ENCODE results near the gene KCNG2.

Gene KCNG2

DNA sequence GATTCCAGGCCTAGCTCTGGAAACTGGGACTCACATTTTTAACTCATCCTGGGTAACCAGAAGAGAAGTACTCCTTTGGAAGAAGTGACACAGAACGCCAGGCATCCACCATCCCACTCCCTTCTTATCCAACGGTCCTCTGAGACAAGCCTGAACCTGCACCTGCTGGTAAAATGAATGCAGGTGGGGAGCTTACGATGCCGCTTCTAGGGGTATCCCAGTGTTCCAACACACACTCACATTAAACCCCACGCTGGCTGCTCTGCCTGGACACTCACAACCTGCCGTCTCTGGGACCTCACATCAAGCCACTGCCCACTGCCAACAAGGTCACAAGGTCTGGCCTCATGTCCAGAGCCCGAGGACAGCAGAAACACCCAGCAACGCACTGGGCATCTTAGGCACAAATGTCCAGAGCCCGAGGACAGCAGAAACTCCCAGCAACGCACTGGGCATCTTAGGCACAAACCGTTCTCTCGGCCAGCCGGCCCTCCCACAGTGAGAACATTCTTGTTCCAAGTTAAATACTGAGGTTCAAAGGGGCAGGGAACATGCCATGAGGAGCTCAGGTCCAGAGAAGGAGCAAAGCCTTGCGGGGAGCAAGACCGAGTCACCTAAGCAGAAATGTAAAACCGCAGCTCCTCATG, 143.9 kb downstream of the KCNG2 start:
- Mint-ChIP-seq H3K4me3 (no peak overlapping the region), H3K4me1 (peaks cover 29% of the 10 kb centered on the region), H3K27me3 (no peaks in the 10 kb centered on the region), H3K36me3 (ENCODE audit: low read depth) (peaks cover 31% of the 10 kb centered on the region), H3K27ac (no peak overlapping the region), H3K9me3 (no peaks in the 10 kb centered on the region)
- ATAC-seq (no peak), DNase-seq (no peak)

DNA sequence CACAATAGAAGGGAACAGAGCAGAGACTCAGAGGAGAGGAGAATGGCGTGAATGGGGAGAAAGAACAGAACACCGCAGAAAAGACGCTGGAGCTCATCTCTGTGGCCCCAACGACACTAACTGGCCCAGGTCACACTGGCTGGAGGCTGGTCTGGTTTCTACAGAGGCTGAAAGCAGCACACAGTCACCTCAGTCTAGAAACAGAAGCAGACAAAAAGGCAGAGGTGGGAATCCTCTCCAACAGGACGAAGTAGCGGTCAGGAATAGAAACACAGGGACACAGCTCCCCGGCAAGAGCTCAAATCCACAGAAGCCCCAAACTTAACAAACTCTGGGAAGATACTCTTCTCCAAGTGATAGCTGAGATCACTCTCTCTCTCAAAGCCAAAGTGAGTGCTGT, 144.5 kb downstream of the KCNG2 start:
- no peaks in the 10 kb centered on the region for H3K27me3 Mint-ChIP-seq
- H3K27ac Mint-ChIP-seq, result no peak overlapping the region
- no peaks in the 10 kb centered on the region for H3K9me3 Mint-ChIP-seq
- ATAC-seq (no peak), DNase-seq (no peak)
- no peak overlapping the region for H3K4me3 Mint-ChIP-seq
- H3K36me3 Mint-ChIP-seq (ENCODE audit: low read depth), result peaks cover 25% of the 10 kb centered on the region
- H3K4me1 Mint-ChIP-seq, result peaks cover 29% of the 10 kb centered on the region

DNA sequence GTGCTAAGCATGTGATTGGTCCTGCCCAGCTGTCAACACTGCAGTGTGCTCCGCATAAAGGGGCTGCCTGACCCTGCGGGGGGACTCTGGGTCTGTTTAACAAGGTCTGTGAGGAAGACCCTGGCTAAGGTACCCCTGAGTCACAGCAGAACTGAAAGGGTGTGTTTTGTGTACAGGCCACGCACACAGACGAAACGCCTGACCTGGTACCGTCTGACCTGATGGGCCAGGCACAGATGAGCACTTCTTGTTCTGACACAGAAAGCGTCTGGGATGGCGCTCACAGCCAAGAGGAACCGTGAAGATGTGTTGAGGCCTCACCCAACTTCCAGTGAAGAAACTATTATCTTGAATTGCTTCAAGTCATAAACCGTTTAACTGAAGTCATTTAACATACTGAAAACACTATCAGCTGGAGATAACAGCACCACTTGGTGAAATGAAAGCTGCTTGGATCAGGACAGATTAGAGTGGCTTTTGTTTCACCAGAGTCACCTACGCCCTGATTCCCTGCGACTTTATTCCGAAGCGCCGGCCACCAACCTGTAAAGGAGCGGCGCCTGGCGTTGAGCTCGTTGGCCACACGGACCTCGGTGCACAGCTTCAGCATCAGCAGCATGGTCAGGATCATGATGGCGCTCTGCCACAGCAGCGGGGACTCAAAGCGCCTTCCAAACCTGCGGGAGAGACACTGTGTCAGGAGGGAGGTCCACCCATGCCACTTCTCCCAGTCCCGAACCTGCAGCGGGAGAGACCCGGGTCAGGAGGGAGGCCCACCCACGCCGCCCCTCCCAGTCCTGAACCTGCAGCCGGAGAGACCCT, 145.3 kb downstream of the KCNG2 start:
- Mint-ChIP-seq H3K27ac (no peak overlapping the region), H3K27me3 (no peaks in the 10 kb centered on the region), H3K4me1 (peaks cover 29% of the 10 kb centered on the region), H3K4me3 (no peak overlapping the region), H3K36me3 (ENCODE audit: low read depth) (peaks cover 18% of the 10 kb centered on the region), H3K9me3 (no peaks in the 10 kb centered on the region)
- ATAC-seq (no peak), DNase-seq (no peak)

DNA sequence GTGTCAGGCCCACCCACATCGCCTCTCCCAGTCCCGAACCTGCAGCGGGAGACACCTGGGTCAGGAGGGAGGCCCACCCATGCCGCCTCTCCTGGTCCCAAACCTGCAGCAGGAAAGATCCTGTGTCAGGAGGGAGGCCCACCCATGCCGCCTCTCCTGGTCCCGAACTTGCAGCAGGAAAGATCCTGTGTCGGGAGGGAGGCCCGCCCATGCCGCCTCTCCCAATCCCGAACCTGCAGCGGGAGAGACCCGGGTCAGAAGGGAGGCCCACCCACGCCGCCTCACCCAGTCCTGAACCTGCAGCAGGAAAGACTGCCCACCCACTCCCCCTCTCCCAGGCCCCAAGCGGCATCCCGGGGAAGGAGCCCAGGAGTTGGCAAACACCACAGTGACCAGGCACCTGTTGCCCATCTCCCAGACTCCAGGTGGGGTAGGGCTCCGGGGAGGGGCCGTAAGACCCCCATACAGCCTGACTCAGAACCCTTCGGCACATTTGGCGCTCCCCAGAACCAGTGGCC, 145.9 kb downstream of the KCNG2 start:
- Mint-ChIP-seq H3K4me3 (no peak overlapping the region), H3K27me3 (no peaks in the 10 kb centered on the region), H3K4me1 (peaks cover 33% of the 10 kb centered on the region), H3K36me3 (ENCODE audit: low read depth) (peaks cover 15% of the 10 kb centered on the region), H3K27ac (no peak overlapping the region), H3K9me3 (no peaks in the 10 kb centered on the region)
- ATAC-seq, result no peak
- DNase-seq, result no peak

DNA sequence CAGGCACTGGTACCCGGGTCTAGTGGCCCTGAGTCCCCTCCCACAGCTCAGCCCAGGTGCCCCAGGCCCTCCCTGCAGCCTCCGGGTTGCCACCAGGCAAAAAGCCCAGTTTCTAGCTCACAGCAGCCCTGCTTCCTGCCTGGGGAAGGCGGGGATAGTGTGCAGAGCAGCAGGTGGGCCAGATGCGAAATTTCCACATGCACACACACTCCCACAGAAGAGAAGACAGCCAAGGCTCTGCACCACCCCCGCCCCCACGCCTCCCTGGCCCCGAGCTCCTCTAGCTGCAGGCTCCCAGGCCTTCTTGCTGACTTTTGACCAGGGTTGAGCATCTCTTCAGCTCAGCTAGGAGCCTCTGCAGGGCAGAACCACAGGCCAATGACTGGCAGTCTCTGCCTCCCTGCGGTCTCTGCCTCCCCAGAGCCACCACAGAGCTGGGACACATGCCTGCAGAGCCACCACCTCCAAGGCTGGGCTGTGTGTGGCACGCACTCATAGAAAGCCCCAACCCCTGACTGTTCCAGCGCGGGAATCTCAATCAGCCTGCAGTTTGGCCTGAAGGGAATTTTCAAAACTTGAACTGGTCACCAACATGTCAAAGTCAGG, 146.5 kb downstream of the KCNG2 start:
- peaks cover 38% of the 10 kb centered on the region for H3K4me1 Mint-ChIP-seq
- peak overlapping the region; percentile 69 for H3K27ac Mint-ChIP-seq
- H3K27me3 Mint-ChIP-seq, result no peaks in the 10 kb centered on the region
- H3K4me3 Mint-ChIP-seq, result no peak overlapping the region
- H3K36me3 Mint-ChIP-seq (ENCODE audit: low read depth), result peaks cover 17% of the 10 kb centered on the region
- no peaks in the 10 kb centered on the region for H3K9me3 Mint-ChIP-seq
- DNase-seq (peak; percentile 53), ATAC-seq (peak; percentile 95)

DNA sequence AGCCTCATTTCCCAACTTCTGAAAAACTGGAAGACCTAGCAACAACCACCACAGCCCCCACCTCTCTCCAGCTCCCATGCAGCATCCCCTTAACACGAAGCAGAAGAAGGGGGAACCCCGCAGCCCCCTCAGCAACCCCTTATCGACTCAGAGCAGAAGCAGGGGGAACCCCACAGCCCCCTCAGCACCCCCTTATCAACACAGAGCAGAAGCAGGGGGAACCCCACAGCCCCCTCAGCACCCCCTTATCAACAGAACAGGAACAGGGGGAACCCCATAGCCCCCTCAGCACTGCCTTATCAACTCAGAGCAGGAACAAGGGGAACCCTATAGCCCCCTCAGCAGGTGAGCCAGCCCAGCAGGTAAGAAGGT, 147.0 kb downstream of the KCNG2 start:
- no peaks in the 10 kb centered on the region for H3K9me3 Mint-ChIP-seq
- H3K36me3 Mint-ChIP-seq (ENCODE audit: low read depth), result peaks cover 17% of the 10 kb centered on the region
- peak; percentile 12 for DNase-seq
- peak overlapping the region; percentile 69 for H3K27ac Mint-ChIP-seq
- peak; percentile 12 for ATAC-seq
- H3K27me3 Mint-ChIP-seq, result no peaks in the 10 kb centered on the region
- H3K4me1 Mint-ChIP-seq, result peaks cover 41% of the 10 kb centered on the region
- no peak overlapping the region for H3K4me3 Mint-ChIP-seq

DNA sequence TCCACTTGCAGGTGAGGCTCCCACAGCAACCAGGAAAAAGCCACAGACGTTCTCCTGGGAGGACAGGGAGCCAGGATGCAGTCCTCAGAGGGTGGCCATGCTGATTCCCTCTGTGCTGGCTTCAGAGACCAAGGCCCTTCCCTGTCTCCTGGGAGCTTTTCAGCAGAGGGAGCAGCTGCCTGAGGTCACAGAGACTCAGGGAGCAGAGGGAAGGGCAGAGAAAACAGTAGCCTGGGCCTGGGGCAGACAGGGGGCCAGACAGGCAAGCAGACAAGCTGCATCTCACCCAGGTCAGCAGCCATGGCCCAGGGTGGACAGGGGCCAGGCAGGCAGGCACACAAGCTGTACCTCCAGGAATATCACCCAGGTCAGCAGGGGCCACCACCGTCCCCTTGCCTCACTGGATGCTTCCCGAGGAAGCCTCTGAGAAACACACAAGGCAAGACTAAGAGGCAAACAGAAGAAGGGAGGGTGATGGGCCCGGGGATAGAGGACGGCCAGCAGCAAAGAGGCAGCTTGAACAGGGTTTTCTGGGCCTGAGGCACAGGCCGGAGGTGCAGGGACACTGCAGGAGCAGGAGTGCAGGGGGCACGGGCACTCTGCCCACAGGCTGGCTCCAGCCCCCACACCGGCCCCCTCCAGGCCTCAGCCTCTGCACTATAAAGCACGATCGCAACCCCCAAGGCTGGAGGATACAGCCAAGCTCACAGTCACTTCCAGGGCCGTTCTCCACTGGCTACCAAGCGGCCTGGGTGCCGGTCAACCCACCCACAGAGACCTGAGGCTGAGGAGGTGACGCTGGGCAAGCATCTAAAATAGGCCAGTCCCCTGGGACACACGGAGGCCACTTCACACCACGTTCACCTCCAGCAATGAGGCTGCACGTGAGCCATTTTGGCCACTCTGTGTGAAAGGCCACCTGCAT, 147.6 kb downstream of the KCNG2 start:
- Mint-ChIP-seq H3K27ac (peak overlapping the region; percentile 69), H3K4me1 (peaks cover 48% of the 10 kb centered on the region), H3K9me3 (no peaks in the 10 kb centered on the region), H3K36me3 (ENCODE audit: low read depth) (peaks cover 14% of the 10 kb centered on the region), H3K27me3 (no peaks in the 10 kb centered on the region), H3K4me3 (no peak overlapping the region)
- no peak for ATAC-seq
- DNase-seq, result no peak

DNA sequence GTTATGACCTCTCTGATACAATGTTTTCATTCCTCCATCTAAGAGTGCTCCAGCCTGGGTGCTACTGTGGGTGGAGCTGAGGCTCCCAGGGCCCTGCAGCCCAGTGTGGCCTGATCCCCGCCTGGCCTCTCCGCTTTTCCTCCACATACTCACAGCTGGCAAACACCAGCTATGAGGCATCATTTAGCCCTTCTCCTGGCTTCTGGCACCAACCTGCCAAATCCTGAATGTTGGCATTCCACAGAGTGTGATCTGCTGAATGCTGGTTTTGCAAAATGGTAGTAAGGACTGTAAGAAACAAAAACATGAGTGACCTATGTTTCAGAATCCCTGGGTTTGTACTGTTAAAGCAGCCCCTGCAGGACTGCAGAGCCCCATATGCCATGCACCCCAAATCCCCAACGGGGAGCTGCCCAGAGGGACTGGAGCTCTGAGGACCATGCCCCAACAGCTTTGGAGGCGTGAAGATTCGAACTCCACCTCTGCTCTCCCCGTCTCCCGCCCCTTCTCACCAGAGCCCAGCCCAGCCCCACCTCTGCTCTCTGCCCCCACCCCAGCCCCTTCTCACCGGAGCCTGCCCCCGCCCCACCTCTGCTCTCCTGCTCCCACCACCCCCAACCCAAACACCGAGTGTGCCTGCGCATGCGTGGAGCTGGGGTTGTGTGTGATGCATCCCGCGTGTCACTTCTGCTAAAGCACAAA, 149.5 kb downstream of the KCNG2 start:
- DNase-seq, result no peak
- peaks cover 50% of the 10 kb centered on the region for H3K4me1 Mint-ChIP-seq
- no peaks in the 10 kb centered on the region for H3K9me3 Mint-ChIP-seq
- H3K36me3 Mint-ChIP-seq (ENCODE audit: low read depth), result peaks cover 12% of the 10 kb centered on the region
- no peak overlapping the region for H3K4me3 Mint-ChIP-seq
- H3K27me3 Mint-ChIP-seq, result no peaks in the 10 kb centered on the region
- H3K27ac Mint-ChIP-seq, result no peak overlapping the region
- no peak for ATAC-seq

DNA sequence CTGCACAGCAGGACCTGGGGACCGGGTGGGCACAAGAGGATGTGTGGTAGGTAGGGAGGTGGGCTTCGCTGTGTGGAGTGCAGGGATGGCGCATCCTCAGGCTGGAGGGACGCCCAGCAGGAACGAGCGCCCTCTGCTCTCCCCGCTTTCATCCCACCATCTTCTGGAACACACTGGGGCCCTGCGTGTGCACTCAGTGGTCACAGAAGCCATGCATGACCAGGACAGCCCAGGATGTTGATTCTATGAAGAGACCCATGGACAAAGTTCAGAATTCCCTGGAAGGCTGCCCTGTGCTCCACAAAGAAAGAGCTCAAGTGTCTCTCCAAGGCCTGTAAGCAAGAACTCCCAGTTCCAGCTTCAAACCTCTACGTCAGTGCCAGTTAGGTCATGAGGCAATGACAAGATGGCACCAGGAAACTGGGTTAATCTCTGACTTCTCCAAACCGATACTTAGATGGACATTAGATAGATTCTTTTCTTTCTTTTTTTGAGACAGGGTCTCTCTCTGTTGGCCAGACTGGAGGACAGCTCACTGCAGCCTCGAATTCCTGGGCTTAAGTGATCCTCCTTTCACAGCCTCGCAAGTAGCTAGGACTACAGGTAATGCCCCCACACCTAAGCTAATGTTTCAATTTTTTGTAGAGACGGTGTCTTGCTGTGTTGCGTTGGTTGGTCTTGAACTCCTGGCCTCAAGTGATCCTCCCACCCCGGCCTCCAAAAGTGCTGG, 150.3 kb downstream of the KCNG2 start:
- Mint-ChIP-seq H3K36me3 (ENCODE audit: low read depth) (peaks cover 12% of the 10 kb centered on the region), H3K27ac (no peak overlapping the region), H3K9me3 (no peaks in the 10 kb centered on the region), H3K27me3 (no peaks in the 10 kb centered on the region), H3K4me3 (no peak overlapping the region), H3K4me1 (peaks cover 43% of the 10 kb centered on the region)
- no peak for ATAC-seq
- DNase-seq, result no peak

DNA sequence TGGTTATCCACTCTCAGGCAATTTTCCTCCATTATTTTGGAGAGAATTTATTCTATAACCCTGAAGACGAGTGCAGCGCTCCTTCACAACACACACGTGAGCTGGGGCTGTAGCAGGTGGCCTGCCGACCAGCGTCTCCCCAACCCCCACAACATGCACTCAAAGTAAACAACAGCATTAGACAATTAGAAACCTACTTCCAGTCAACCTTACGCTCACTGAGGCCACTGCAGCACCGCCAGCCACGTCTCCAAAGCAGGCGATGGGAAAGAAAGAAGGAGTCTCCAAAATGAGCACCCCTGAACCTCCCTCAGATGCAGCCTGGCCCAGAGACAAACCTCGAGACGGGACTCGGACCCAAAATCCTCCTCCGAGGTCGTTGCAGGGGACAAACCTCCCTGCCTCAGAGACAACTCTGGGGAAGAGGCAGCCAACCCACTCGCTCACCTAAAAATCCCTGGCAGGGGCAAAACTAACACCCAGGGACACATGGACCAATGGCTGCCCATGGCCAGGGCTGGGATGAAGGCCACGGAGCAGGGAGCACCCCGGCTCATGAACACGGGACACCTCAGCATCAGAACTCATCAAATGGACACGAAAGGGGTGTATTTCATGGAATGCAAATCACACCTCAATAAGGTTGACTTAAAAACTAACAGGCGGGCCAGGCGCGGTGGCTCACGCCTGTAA, 151.1 kb downstream of the KCNG2 start:
- no peak for DNase-seq
- Mint-ChIP-seq H3K27me3 (no peaks in the 10 kb centered on the region), H3K27ac (no peak overlapping the region), H3K36me3 (ENCODE audit: low read depth) (peaks cover 12% of the 10 kb centered on the region), H3K4me1 (peaks cover 43% of the 10 kb centered on the region), H3K9me3 (no peaks in the 10 kb centered on the region), H3K4me3 (no peak overlapping the region)
- ATAC-seq, result no peak

Measured in activated naive CD8-positive, alpha-beta T cell treated with anti-CD3 and anti-CD28 coated beads, Interleukin-2, amount 50 U/mL, for 24 hours (primary cell).